GM12874 (cell line): ENCODE data around the gene TMEM53.

Experiments
- TF ChIP-seq, protein P1 (sequence below): IDR thresholded peaks from 2 replicates; pipeline ENCODE4 v1.5.1; 2011; ENCODE audit warnings: low read depth, mild to moderate bottlenecking, control low read depth, low read length, moderate library complexity; ENCODE audit not compliant: insufficient read depth

The TMEM53 gene

DNA sequence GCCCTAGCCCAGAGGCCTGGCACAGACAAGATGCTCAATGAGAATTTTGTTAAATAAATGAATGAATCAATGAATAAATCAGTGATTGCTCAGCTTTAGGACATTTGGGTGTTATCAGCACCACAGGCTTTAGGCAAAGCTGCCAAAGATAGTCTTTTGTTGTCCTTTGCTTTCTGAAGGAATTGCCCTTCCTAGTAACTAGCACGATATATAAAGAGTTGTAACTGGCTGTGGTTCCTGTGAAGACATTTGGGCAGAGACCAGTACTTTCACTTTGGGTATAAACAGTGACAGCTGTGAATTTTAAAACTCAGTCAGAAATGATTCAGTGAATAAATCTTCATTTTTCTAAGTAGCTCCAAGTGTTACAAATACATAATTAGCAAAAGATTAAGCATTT lies 43.4 kb upstream of the TMEM53 start:
- TF ChIP-seq, protein P1, sequence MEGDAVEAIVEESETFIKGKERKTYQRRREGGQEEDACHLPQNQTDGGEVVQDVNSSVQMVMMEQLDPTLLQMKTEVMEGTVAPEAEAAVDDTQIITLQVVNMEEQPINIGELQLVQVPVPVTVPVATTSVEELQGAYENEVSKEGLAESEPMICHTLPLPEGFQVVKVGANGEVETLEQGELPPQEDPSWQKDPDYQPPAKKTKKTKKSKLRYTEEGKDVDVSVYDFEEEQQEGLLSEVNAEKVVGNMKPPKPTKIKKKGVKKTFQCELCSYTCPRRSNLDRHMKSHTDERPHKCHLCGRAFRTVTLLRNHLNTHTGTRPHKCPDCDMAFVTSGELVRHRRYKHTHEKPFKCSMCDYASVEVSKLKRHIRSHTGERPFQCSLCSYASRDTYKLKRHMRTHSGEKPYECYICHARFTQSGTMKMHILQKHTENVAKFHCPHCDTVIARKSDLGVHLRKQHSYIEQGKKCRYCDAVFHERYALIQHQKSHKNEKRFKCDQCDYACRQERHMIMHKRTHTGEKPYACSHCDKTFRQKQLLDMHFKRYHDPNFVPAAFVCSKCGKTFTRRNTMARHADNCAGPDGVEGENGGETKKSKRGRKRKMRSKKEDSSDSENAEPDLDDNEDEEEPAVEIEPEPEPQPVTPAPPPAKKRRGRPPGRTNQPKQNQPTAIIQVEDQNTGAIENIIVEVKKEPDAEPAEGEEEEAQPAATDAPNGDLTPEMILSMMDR, result no peak

DNA sequence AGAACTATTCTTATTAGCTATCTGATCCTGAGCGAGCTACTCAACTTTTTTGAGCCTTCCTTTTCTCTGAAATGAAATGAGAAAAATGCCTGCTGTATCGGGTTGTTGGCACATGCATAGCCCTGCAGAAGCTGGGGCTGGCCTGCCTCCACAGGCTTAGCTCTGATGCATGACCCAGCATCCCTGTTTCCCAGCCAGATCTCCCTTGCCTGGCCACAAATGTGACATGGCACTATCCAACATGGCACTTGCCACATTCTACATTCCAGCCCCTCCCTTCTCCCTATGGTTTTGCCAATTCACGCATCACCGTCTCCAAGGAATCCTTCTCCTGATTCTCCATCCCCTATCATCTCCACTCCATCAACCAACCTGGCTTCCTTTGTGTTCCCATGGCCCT lies 42.9 kb upstream of the TMEM53 start:
- TF ChIP-seq, protein P1, result no peak

DNA sequence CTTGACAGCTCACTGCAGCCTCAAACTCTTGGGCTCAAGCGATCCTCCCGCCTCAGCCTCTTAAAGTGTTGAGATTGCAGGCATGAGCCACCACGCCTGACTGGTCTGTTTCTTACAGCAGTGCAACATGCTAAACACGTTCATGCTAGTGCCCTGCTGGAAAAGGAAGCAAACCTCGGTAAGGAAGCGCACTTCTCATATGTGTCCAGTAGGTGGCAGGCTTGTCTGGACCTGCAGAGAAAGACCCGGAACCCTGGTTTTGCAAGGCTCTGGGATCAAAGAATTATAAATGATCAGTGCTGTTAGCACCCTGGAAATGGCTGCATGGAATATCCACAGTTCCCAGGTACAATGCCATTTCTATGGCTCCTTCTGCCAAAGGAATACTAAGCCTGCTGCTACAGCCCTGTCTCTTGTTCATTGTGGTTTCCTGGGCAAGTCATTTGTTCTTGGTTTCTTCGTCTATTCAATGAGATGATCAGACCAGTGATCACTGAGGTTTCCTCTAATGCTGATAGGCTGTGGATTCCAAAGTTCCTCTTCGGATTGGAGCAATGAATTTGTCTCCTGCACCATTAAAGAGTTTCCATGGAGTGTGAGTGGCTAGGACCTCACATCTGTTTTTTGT lies 40.8 kb upstream of the TMEM53 start:
- TF ChIP-seq, protein P1, result peak; percentile 87

DNA sequence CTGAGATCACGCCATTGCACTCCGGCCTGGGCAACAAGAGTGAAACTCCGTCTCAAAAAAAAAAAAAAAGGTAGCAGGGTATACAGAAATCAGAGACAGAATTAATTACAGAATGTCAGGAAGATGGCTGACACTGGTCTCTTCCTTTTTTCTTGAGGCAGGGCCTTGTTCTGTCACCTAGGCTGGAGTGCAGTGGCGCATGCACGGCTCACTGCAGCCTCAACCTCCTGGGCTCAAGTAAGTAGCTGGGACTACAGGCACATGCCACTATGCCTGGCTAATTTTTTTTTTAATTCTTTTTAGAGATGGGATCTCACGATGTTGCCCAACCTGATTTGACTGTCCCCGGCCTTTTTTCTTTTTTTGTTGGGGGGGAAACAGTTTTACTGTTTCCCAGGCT lies 40.3 kb upstream of the TMEM53 start:
- TF ChIP-seq, protein P1, result no peak

DNA sequence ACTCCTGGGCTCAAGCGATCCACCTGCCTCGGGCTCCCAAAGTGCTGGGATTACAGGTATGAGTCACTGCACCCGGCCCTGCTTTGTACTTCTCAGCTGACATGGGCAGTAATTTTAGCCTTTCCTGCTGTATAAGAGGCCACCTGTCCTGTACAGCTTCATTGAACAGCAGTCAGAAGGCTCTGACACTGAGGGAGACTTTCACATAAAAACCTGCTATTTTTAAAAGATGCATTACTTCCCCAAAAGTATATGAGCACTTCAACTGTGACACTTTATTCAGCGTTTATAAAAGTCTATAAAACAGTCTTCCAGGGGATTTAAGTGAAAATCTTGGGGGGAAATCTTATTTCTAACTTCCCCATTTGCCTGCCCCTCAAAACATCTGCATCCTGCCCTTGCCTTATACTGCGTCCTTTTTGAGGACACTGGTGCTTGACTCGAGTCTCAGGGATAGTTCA lies 39.1 kb upstream of the TMEM53 start:
- TF ChIP-seq, protein P1, result no peak

DNA sequence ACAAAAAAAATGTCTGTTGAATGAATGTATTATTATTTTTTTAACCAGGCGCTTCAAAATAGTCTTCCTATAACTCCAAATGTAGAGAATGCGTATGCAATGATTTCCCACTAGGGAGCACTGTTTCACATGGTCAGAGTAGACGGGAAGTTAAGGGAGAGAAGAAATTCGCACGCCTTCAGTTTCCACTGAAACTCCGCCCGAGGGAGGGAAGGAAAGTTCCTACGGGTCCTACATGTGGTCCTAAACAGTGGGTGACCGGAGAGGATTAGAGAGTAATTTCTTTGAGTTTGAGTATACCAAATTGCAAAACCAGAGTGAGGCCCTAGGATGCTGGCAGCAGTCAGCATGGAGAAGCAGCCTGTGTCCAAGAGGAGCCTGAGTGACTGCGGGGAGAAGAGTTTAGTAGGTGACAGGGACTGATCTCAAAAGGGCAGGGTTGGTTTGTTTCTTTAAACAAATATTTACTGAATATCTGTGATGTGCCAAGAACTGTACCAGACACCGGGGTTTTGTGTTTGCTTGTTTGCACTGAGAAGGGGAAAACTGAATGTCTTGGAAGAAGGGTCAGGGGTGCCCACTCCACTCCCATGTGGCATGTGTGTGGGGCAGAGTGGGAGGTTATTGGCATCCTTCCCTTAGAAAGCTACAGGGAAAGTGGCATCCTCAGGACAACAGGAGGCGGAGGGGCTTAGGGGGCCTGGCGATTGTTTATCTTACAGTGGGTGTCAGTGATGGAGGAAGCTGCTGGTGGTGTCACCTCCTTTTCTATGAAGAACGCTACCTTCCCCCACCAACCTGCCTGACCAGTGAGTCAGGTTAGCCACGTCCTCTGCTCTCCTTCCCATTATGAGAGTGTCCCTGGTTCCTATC lies 33.9 kb upstream of the TMEM53 start:
- TF ChIP-seq, protein P1, result peak; percentile 41; the same call in 1 of the 2 replicates

DNA sequence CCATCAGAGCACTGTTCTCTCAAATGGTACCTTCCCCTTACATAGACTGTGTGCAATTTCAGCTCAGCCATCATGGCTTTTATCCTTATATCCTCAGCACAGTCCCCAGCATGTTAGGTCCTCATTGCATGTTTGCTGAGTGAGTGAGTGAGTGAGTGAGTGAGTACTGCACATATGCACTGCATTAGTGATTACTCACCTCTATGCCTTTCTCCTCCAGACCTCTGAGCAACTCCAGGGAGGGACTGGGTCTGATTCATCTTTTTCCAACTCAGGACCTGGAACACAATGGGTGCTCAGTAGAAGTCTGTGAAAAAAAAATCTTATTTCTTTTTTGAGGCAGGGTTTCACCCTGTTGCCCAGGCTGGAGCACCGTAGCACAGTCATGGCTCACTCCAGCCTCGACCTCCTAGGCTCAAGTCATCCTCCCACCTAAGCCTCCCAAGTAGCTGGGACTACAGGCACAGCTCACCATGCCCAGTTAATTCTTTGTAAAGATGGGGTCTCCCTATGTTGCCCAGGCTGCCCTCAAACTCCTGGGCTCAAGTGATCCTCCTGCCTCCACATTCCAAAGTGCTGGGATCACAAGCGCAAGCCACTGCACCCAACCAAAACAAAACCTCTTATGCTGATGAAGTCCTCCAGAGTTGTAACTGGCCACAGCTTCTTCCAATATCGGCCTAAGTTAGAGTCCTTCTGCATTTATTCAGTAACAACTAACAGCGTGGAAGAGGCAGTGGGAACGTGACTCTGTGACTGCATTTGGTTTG lies 33.0 kb upstream of the TMEM53 start:
- TF ChIP-seq, protein P1, result no peak
